Endothelial cell (in vitro differentiated cells): Measurements from ENCODE around the gene FAM120A. TPM values are rescaled to one million over a fixed set of nuclear protein-coding genes. Genes with fewer than 3 reads are reported as not detected.

Source experiments
- DNase-seq: peaks from one replicate; pipeline ENCODE4 v3.0.0; 2021; ENCODE audit warnings: low spot score
- H3K27ac Mint-ChIP-seq: one replicate; pipeline ENCODE4 v1.8.0; 2021; ENCODE audit warnings: mixed read lengths, inconsistent platforms; ENCODE audit not compliant: unreplicated experiment
- H3K27me3 Mint-ChIP-seq: one replicate; pipeline ENCODE4 v1.8.0; 2021; ENCODE audit warnings: mild to moderate bottlenecking, moderate library complexity, mixed read lengths, inconsistent platforms; ENCODE audit not compliant: unreplicated experiment
- H3K36me3 Mint-ChIP-seq: one replicate; pipeline ENCODE4 v1.8.0; 2021; ENCODE audit warnings: mild to moderate bottlenecking, low read depth, mixed read lengths, inconsistent platforms; ENCODE audit not compliant: unreplicated experiment
- H3K4me1 Mint-ChIP-seq: one replicate; pipeline ENCODE4 v1.8.0; 2021; ENCODE audit warnings: mild to moderate bottlenecking, mixed read lengths, inconsistent platforms; ENCODE audit not compliant: unreplicated experiment
- H3K4me3 Mint-ChIP-seq: one replicate; pipeline ENCODE4 v1.8.0; 2021; ENCODE audit warnings: mild to moderate bottlenecking, mixed read lengths, inconsistent platforms; ENCODE audit not compliant: unreplicated experiment
- H3K9me3 Mint-ChIP-seq: one replicate; pipeline ENCODE4 v1.8.0; 2021; ENCODE audit warnings: mixed read lengths, inconsistent platforms; ENCODE audit not compliant: unreplicated experiment
- total RNA-seq: library from RNA; stranded (reverse); fragmentation: NEBNext Ultra II Directional; extraction: Animal tissue kit (Norgen Biotek cat#: 25700); gene quantifications from one replicate; pipeline ENCODE4 v1.2.1, GENCODE V29; 2021; ENCODE audit not compliant: unreplicated experiment
- TF ChIP-seq, protein P1 (sequence below): fragments of 200-600 bp; sonication (generic); IDR thresholded peaks from one replicate; pipeline ENCODE4 v1.5.0; 2021; ENCODE audit warnings: antibody characterized with exemption; ENCODE audit not compliant: unreplicated experiment

FAM120A gene
- total RNA-seq, 1 donor from 2014 or later: 56.1 TPM

DNA sequence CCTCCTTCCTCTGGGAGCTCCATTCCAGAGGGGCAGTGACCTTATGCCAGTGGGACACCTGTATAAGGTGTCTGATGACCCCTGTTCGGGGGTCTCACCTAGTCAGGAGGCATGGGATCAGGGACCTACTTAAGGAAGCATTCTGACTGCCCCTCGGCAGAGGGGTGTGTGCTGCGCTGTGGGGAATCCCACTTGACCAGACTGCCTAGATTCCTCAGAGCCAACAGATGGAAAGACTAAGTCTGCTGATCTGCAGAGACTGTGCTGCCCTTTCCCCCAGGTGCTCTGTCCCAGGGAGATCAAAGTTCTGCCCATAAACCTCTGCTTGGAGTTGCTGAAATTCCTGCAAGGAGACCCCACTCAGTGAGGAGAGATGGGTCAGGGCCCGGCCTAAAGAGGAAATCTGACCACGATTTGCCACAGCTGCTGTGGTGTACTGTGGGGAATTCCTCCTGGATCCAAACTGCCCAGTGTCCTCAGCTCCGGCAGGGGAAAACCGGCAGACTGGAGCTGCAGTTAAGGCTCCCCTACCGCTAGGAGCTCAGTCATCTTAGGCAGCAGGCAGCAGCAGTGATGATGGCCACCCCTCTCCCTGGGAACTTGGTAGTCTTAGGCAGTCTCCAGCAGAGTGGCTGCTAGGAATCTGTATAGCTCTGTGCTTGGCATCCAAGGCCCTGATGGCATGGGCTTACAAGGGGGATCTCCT is 34.8 kb upstream of the FAM120A start:
- peaks cover 5% of the 10 kb centered on the region for H3K9me3 Mint-ChIP-seq
- no peak overlapping the region for H3K4me3 Mint-ChIP-seq
- TF ChIP-seq, protein P1, sequence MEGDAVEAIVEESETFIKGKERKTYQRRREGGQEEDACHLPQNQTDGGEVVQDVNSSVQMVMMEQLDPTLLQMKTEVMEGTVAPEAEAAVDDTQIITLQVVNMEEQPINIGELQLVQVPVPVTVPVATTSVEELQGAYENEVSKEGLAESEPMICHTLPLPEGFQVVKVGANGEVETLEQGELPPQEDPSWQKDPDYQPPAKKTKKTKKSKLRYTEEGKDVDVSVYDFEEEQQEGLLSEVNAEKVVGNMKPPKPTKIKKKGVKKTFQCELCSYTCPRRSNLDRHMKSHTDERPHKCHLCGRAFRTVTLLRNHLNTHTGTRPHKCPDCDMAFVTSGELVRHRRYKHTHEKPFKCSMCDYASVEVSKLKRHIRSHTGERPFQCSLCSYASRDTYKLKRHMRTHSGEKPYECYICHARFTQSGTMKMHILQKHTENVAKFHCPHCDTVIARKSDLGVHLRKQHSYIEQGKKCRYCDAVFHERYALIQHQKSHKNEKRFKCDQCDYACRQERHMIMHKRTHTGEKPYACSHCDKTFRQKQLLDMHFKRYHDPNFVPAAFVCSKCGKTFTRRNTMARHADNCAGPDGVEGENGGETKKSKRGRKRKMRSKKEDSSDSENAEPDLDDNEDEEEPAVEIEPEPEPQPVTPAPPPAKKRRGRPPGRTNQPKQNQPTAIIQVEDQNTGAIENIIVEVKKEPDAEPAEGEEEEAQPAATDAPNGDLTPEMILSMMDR: no peak
- H3K4me1 Mint-ChIP-seq: peaks cover 14% of the 10 kb centered on the region
- H3K27ac Mint-ChIP-seq: no peak overlapping the region
- H3K27me3 Mint-ChIP-seq: peaks cover 4% of the 10 kb centered on the region
- H3K36me3 Mint-ChIP-seq: peaks cover 8% of the 10 kb centered on the region
- no peak for DNase-seq

DNA sequence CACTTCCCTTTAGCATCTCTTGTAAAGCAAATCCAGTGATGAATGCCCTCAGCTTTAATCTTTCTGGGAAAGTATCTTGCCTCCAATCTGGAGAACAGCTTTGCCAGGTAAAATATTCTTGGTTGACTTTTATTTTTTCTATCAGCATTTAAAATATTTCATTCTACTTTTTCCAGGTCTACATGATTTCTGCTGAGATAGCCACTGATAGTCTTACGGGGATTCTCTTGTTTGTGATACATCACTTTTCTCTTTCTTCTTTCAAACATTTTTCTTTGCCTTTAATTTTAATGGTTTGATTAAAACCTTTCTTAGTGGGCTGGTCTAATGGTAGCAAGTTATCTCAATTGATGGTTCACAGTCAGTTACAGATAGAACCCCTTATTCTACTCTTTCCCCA is 33.9 kb upstream of the FAM120A start:
- Mint-ChIP-seq H3K27ac (no peak overlapping the region), H3K9me3 (peaks cover 5% of the 10 kb centered on the region), H3K36me3 (peaks cover 8% of the 10 kb centered on the region), H3K27me3 (peaks cover 4% of the 10 kb centered on the region), H3K4me3 (no peak overlapping the region), H3K4me1 (peaks cover 14% of the 10 kb centered on the region)
- no peak for DNase-seq
- TF ChIP-seq, protein P1: no peak

DNA sequence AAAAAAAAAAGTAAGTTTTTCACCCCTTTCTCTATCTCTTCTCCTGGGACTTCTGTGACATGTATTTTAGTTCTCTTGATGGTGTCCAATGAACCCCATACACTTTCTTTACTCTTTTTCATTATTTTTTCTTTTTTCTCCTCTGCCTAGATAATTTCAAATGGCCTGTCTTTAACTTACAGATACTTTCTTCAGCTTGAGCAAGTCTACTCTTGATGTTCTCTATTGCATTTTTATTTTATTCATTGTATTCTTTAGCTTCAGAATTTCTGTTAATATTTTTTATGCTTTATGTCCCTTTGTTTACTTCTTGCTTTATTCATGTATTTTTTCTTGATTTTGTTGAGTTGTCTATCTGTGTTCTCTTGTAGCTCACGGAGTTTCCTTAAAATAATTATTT is 32.5 kb upstream of the FAM120A start:
- H3K4me3 Mint-ChIP-seq: peak overlapping the region; percentile 17
- H3K27me3 Mint-ChIP-seq: peaks cover 4% of the 10 kb centered on the region
- peaks cover 17% of the 10 kb centered on the region for H3K4me1 Mint-ChIP-seq
- peaks cover 5% of the 10 kb centered on the region for H3K9me3 Mint-ChIP-seq
- TF ChIP-seq, protein P1: no peak
- peaks cover 8% of the 10 kb centered on the region for H3K36me3 Mint-ChIP-seq
- no peak overlapping the region for H3K27ac Mint-ChIP-seq
- no peak for DNase-seq

DNA sequence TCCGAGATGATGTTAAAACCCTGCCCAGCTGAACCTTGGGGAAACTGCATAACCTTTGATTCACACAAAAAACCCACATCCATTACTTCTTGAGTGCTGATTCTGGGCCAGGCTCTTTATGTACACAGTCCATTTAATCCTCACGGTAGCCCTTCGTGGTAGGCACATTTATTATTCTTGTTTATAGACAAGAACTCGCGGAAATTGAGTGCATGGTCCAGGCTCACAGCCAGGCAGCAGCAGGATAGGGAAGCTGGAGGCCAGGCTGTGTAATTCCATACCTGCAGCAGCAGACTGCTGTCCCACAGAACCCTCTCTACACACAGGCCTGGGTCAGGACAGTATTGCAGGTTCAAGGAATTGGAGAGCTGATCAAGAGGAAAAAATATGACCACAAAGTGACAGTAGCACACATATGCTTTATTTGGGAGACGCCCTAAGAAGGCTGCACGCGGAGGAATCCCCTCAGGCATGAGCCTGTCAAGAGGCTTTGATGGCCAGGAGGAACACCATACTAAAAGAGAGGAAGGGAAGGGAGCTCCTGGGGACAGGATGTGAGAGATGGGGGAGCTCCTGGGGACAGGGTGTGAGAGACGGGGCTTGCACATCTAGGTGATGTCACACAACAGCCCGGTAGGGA is 28.4 kb upstream of the FAM120A start:
- H3K9me3 Mint-ChIP-seq: no peaks in the 10 kb centered on the region
- no peak overlapping the region for H3K27ac Mint-ChIP-seq
- H3K4me3 Mint-ChIP-seq: no peak overlapping the region
- TF ChIP-seq, protein P1: no peak
- no peak for DNase-seq
- peaks cover 6% of the 10 kb centered on the region for H3K27me3 Mint-ChIP-seq
- peaks cover 3% of the 10 kb centered on the region for H3K36me3 Mint-ChIP-seq
- peaks cover 3% of the 10 kb centered on the region for H3K4me1 Mint-ChIP-seq
